ENCODE results near the gene COL4A4. TPM values are rescaled to one million over a fixed set of nuclear protein-coding genes. Genes with fewer than 3 reads are reported as not detected.

Gene COL4A4
- total and polyA plus RNA-seq, 2 of the 4 experiments (the other 2 are of a cell fraction): 0.02 TPM; not detected in 1

- no peak overlapping the region for H3K18ac ChIP-seq (ENCODE audit: low read depth, low read length)
- H3K9ac ChIP-seq (ENCODE audit: low read depth, low read length): no peak overlapping the region
- DNase-seq (no peak), ATAC-seq (ENCODE audit: low read depth) (no peak)
- no peaks in the 10 kb centered on the region for H3K9me1 ChIP-seq (ENCODE audit: insufficient read depth, low read length)
- H3K56ac ChIP-seq (ENCODE audit: extremely low read depth, insufficient read depth, low read length): no peak overlapping the region
- H4K91ac ChIP-seq (ENCODE audit: insufficient read depth, low read depth, low read length): no peak overlapping the region
- no CpG with 5 or more reads among the region's 2 CpGs for WGBS, 2 experiments (ENCODE audit: extremely low coverage in 2 of 2, insufficient read length in 1 of 2)
- H3K4me1 ChIP-seq (ENCODE audit: control insufficient read depth, insufficient read depth, low read length): no peaks in the 10 kb centered on the region; the same call in 1 of the 2 replicates
- no peak overlapping the region for H4K5ac ChIP-seq (ENCODE audit: low read depth, low read length)
- no peaks in the 10 kb centered on the region for H3K79me1 ChIP-seq (ENCODE audit: low read depth in 1 of 2, low read length in 2 of 2)
- H3K36me3 ChIP-seq (ENCODE audit: control insufficient read depth, insufficient read depth, low read length): no peaks in the 10 kb centered on the region
- ChIA-PET POLR2A (ENCODE audit: unreplicated experiment) (no interaction called here), CTCF (no interaction called here)
- no peaks in the 10 kb centered on the region for H4K20me1 ChIP-seq (ENCODE audit: insufficient read depth, low read length)
- H2AK5ac ChIP-seq (ENCODE audit: low read depth, low read length): no peak overlapping the region
- peaks cover 28% of the 10 kb centered on the region for H3K27me3 ChIP-seq (ENCODE audit: control insufficient read depth, insufficient read depth, low read length)
- H2BK20ac ChIP-seq (ENCODE audit: low read depth, low read length): no peak overlapping the region
- H3K4ac ChIP-seq (ENCODE audit: low read depth, low read length): no peak overlapping the region
- no peak overlapping the region for H2AK9ac ChIP-seq (replicated peaks; ENCODE audit: low read depth, low read length, poor library complexity)
- no peak overlapping the region for H4K8ac ChIP-seq (ENCODE audit: low read depth in 2 of 2, low read length in 2 of 2)
- no peak for TF ChIP-seq CHD1 (IDR thresholded peaks at IDR 0.05; ENCODE audit: low read depth, low read length)
- TF ChIP-seq, protein P1, sequence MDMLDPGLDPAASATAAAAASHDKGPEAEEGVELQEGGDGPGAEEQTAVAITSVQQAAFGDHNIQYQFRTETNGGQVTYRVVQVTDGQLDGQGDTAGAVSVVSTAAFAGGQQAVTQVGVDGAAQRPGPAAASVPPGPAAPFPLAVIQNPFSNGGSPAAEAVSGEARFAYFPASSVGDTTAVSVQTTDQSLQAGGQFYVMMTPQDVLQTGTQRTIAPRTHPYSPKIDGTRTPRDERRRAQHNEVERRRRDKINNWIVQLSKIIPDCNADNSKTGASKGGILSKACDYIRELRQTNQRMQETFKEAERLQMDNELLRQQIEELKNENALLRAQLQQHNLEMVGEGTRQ (IDR thresholded peaks at IDR 0.05; ENCODE audit: low read depth, low read length): peak; percentile 19; the same call in 1 of the 2 replicates
- H3K4me2 ChIP-seq (ENCODE audit: low read depth, low read length): no peak overlapping the region
- dilution Hi-C loops (cut with HindIII; ENCODE audit: low sequenced_read_pairs, unreplicated experiment) (no loop called here), intact Hi-C loops (cut with micrococcal nuclease) (no loop called here), in situ Hi-C loops (cut with MboI; ENCODE audit: low sequenced_read_pairs) (no loop called here)
- H3K23ac ChIP-seq (ENCODE audit: low read depth, low read length): no peak overlapping the region
- no peak overlapping the region for H2BK5ac ChIP-seq (ENCODE audit: low read depth, low read length, poor library complexity, severe bottlenecking)
- H2BK15ac ChIP-seq (ENCODE audit: low read depth, low read length): no peak overlapping the region
- H3K4me3 ChIP-seq (ENCODE audit: insufficient read depth, low read depth, low read length): no peak overlapping the region
- H2AFZ ChIP-seq (replicated peaks; ENCODE audit: low read length, poor library complexity): no peak overlapping the region
- no peak overlapping the region for H3K14ac ChIP-seq (replicated peaks; ENCODE audit: low read depth, low read length)
- H2BK120ac ChIP-seq (ENCODE audit: low read depth, low read length): no peak overlapping the region
- H3K9me3 ChIP-seq (ENCODE audit: control insufficient read depth, insufficient read depth, low read length): no peaks in the 10 kb centered on the region
- H3K27ac ChIP-seq (ENCODE audit: insufficient read depth, low read length): no peak overlapping the region
- BruUV-seq (replicated peaks): no TSS peak
Measured at GRCh38 chr2:227160164-227160563, 3.8 kb downstream of the COL4A4 start.
